GM21390 (cell line): ENCODE results near the gene LPIN1.

Experiments
- ATAC-seq: cut with Tn5 transposase; IDR thresholded peaks from one replicate; pipeline ENCODE4 v1.9.1; 2021; ENCODE audit not compliant: unreplicated experiment

The LPIN1 gene, protein sequence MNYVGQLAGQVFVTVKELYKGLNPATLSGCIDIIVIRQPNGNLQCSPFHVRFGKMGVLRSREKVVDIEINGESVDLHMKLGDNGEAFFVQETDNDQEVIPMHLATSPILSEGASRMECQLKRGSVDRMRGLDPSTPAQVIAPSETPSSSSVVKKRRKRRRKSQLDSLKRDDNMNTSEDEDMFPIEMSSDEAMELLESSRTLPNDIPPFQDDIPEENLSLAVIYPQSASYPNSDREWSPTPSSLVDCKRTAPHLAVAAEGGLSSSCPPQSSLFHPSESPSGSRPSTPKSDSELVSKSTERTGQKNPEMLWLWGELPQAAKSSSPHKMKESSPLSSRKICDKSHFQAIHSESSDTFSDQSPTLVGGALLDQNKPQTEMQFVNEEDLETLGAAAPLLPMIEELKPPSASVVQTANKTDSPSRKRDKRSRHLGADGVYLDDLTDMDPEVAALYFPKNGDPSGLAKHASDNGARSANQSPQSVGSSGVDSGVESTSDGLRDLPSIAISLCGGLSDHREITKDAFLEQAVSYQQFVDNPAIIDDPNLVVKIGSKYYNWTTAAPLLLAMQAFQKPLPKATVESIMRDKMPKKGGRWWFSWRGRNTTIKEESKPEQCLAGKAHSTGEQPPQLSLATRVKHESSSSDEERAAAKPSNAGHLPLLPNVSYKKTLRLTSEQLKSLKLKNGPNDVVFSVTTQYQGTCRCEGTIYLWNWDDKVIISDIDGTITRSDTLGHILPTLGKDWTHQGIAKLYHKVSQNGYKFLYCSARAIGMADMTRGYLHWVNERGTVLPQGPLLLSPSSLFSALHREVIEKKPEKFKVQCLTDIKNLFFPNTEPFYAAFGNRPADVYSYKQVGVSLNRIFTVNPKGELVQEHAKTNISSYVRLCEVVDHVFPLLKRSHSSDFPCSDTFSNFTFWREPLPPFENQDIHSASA

DNA sequence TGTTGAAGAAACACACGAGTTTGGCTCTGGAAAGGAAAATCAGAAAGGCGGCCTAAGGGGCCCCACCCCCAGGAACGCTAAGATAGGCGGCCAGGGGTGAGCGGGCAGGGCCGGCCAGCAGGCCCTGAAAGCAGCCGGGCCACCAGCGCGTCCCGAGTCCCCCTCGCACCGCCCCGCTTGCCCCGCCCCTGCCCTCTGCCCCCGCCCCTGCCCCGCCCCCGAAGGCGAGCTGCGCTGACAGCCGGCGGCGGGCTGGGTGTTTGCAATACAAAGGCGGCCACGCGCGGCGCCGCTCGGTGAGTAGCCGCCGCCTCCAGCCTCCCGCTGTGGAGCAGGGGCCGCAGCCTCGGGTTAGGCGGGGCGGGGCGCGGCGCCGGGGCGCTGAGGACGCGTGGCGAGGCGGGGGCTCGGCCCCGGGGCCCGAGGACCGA lies at the start of gene LPIN1:
Gene LPIN1 (plus strand): TSS at position 257 of the 431 bp plus-strand sequence. CDS start 18,910 bp downstream, outside the sequence.
- ATAC-seq, result peak; percentile 46

DNA sequence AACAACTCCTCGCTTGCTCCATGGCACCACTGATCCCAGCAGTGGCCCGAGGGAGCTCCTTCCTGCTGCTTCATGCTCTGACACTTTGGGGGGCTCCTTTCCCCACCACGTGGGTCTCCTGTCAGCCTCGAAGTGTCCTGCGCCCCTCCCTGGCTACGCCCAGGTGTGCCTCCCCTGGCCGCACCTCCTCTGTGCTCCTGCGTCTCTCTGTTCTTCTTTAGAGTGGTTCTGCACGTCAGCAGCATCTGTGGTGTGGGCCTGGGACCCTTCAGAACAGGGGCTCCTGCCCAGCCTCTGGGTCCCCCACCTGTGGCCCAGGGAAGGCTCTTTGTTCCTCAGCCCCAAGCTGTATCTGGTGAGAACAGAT lies 49.7 kb upstream of the LPIN1 start:
- ATAC-seq, result no peak

DNA sequence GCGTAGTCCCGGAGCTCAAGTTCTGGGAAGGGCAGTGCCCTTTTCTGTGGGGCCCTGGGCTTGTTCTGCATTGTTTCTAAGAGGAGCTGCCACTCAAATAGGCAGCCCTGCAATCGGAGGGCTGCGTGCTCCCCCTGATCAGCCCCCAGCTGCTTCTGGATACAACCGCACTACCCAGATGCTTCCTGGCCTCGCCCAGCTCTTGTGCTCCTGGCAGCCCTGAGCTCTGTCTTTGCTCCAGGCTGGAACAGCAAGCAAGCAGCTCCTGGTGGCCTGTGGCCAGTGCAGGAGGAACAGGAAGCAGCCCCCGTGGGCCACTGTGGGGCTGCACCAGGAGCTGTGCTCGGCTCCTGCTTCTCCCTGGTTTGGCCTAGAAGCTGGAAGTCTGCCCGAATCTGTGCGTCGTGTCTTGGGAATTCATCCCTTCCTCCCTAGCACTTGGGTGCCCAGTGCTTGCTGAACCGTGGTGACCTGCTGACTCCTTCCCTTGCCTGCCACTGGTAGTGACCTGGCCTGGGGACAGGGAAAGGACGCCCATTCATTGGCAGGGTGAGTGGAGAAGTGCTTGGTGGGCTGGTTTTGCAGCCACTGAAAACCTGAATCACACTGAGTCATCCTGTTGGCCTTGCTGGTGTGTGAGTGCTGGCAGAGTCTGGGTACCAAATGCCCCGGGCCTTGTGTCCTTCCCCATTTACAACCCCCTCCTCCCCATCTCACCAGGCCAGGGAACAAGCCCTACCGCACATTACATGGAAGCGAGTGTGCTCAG lies 49.1 kb upstream of the LPIN1 start:
- no peak for ATAC-seq

DNA sequence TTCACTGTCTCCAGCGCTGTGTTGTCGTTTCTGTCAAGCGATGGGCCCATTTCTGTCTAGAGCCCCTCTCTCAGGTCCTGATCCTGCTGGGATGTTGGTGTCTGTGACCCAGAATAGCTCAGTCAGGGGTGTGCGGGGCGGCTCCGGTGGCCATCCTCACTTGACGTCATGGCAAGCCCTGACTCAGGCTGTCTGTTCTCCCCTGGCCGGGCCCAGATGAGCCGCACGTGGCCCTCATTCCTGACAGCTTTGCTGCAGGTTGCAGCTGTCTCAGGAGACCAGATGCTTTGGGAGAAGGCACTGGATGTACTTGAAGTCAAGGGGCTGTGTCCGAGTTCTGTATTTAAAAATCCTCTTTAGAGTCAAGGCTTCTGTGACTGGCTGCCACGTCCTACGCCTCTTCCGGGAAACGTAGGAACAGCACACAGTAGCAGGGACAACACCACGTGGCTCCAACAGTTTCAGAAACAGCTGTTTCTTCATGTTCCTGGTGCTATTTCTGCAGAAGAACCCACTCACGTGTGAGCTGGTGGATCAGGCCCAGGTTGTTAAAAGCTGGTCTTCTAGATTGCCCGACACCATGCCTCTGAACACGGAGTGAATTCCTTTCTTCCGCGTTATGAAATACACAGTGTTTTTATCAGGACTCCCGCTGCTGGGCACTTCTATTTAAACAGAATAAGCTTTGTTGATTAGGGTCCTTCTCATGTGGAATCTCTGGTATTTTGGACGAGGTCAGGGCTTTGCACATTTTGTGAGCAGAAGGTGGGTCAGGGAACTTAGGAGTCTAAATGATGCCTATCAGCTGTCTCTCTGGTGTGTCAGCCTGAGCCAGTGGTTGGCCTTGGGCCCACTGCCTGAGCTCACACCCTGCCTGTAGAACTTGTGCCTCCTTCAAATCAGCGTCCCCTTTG lies 48.2 kb upstream of the LPIN1 start:
- ATAC-seq, result no peak

DNA sequence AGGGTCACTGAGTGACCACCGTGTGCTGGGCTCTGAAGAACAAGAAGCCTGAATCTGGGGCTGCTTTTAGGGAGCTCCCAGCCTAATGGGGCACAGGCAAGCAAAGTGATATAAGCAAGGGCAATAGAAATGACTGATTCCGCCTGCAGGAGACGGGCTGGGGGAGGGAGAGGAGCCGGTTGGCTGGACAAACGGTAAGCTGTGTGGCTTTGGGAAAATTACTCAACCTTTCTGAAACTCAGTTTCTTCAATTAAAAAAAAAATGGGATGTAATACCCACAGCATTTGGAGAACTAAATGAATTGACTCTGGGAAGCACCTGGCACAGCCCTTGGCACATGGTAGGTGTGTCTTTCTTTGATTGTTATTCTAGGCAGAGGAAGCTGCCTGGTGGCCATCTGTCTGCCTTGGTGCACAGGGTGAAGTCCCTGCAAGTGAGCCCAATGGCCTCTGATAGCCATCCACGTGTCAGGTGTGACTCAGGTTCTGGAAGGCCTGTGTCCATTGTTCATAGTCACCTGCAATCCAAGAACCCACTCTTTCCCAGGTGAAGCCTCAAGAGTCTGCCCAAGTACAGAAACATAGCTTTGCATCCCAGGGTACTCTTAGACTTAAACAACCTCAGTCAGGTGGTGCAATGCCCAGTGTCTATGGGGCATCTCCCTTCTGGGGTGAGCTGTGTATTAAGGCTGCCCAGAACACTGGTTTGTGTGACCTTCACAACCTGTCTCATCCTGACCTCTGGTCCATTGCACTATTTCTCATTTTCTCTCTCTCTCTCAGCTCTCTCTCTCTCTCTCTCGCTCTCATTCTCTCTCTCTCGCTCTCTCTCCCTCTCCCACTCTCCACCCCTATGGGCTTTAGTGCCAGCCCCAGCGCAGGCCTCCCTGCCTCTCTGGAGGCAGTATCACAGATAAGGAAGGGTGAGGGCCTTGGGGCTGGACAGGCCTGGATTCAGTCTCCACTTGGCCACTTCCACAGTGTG lies 46.5 kb upstream of the LPIN1 start:
- ATAC-seq, result no peak

DNA sequence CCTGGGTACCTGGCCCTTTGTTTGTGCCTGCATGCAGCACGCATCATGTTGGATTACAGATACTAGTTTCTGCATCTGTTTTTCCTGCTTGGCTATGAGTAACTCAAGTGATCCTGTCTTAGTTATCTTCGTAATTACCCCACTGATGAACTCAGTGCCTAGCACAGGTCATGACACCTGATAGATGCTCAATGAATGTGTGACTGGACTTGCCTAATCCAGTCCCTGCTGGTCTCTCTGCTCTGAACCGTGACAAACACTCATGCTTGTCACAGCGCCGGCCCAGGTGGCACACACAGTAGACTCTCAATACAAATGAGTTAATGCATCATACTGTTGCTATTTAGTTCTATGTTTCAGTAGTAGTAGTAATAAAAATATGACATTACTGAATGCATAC lies 45.2 kb upstream of the LPIN1 start:
- ATAC-seq, result no peak

DNA sequence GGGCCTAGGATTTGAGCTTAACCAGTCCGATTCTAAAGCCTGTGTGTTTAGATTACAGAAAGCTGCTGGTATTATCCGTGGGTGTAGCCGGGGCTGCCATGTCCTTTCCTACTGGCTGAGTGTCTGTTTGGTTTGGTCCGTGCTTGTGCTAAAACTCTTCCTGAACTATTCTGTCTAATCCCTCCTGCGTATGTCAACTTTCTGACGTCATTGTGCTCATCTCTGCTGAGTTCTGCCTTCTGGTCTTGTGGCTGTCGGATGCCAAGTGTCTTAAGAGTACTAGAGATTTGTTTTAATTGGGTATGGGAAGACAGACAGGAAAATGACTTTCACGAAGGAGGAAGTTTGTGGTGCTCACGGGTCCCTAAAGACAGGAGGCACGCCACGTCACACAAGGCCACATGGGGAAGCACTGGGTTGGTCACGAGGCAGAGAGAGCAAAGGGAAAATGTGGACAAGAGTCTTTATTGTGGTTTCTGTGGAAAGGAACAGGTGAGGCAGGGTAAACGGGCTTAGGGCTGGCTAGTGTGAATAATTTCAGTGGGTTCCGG lies 44.6 kb upstream of the LPIN1 start:
- ATAC-seq, result no peak

DNA sequence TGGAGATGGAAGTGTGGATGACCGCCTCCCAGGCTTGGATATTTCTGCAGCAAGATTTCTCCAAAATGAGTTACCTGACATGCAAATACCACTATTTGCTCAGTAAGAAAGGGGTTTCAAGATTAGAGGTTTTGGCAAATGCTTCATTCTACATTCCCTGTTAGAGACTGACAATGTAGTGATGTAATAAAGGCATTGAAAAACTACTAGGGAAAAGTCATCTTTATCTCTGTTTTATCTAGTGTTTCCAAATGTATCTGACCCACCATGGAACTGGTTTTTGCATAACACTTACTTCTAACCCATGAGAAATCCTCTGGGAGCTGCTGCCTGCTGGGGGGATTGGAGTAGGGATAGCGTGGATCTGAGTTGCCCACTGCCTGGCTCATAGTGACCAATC lies 43.5 kb upstream of the LPIN1 start:
- no peak for ATAC-seq

DNA sequence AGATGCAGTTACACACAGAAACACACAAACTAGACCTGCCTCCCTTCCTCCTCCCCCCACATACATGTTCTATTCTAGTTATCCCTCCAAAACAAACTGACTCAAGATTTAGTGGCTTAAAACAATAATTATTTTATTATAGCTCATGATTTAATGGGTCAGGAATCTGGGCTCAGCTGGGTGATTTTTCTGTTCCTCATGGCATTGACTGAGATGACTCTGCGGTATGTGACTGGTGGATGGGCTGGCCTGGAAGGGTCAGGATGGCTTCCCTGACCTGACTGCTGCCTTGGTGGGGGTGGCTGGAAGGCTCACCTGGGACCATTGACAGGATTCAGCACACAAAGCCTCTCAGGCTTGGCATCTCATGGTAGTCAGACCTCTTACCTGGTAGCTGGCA lies 42.7 kb upstream of the LPIN1 start:
- ATAC-seq, result no peak

DNA sequence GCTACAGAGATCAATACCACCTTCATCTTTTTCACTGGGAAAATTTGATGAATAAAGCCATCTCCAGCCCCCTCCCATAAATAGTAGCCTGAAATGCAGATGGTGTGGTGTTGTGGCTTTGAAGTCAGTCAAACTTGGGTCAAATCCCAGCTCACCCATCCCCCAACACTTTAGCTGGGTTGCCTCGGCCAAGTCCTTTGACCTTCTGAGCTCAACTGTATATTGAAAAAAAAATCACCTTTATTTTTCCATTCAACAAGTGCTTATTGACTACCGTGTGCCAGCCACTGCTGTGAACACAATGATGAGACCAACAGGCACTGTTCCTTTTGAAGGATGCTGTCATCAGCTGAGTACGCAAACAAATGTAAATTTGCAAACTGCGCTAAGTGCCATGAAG lies 41.4 kb upstream of the LPIN1 start:
- ATAC-seq, result no peak

DNA sequence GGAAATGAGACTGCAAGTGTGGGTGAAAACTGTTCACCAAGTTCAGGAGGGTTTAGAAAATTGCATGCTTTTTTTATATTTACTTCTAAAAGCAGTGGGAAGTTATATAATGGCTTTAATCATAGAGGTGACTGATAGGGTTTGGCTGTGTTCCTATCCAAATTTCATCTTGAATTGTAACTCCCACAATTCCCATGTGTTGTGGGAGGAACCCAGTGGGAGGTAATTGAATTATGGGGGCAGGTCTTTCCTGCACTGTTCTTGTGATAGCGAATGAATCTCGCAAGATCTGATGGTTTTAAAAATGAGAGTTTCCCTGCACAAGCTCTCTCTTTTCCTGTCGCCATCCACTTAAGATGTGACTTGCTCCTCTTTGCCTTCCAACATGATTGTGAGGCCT lies 40.7 kb upstream of the LPIN1 start:
- no peak for ATAC-seq

DNA sequence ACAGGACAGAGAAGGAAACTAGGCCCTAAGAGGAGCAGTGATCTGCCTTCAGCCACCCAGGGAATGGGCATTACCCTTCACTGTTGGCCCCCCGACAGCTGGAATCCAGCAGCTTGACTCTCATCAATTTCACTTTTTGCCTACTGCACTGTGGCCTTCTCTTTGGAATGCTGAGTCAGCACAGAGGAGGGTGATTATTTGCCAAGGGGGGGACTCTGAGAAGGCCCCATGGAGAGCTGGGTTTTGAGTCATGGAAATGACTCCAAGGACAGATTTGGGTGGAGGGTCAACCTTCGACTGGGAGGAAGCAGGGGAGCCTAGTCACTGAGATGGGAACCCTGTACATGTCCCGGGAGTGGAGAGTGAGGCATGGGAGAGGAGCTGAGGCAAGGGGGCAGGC lies 38.3 kb upstream of the LPIN1 start:
- no peak for ATAC-seq

DNA sequence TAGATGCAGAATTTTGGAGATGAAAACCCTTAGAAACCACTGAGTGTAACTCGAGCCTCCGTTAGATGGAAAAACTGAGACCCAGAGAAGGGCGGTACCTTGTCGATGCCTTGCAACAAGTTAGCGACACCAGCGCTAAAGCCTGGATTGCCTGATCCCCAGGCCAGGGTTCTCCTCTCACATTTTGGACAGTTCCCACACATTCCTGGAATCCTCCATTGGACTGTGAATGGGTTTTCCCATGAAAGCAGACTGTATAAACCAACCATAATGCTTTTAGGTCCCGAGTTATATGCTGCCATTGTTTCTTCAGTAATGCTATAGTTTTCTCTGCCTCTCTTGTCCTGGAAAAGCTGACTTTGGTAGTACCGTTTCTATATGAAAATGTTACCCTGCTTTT lies 37.1 kb upstream of the LPIN1 start:
- ATAC-seq, result no peak

DNA sequence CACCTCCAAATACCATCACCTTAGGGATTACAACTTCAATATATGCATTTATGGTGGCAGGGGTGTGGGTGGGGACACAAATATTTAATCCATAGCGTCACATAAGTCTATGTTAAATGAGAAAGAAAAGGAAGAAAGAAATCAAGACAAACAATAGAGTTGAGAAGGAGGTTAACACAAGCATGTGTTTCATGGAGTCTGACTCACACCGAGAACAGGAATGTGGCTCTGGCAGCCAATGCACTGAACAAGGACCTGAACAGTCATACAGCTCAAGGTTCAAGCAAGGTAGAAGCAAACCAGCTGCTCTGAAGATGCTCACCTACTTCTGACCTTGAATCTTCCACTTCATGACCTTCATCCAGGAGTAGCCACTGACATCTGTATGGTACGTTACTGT lies 36.2 kb upstream of the LPIN1 start:
- ATAC-seq, result no peak

DNA sequence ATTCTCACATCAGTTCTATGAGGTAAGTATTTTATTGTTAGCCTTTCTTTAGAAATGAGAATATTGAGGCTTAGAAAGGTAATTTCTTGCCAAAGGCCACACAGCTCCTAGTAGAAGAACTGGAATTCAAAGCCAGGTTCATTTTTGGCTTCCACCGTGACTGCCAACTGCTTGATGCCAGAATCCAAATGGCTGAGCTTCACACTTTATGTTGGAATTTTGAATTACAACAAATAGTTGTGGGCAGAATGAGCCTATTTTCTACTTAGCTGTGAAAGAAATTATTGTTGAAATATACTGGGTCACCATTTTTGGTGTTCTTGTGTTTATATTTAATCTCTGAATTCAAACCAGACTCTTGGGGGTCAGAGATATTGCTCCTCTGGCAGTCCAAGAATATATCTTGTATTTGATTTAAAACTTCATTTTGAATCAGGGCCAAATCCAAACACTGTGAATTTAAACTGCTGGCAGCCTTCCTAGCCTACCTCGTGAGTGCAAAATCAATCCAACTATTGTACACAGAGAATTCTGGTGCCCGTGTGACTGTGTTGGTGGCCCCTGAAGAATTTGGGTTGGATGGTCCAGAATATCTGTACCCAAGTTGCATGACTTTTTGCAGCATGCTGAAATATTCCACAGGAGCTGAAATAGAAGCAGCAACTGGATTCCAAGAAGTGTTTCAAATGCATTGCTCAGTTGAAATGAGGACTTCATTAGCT lies 35.6 kb upstream of the LPIN1 start:
- ATAC-seq, result no peak

DNA sequence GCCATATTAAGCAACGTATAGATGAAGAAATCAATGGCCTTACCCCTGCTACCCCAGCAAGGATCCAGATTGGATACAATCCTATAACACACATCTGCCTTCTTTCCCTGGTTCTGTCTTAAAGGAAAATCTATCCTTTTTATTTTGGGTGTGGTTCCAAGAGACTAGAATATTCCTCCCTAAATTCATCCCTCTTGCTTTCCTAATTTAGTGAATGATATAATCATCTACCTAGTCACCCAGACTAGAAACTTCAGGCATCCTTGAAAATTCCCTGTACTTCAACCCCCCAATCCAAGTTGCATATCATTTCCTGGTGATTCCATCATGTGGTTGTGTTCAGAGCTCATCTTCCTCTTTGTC lies 35.1 kb upstream of the LPIN1 start:
- ATAC-seq, result no peak

DNA sequence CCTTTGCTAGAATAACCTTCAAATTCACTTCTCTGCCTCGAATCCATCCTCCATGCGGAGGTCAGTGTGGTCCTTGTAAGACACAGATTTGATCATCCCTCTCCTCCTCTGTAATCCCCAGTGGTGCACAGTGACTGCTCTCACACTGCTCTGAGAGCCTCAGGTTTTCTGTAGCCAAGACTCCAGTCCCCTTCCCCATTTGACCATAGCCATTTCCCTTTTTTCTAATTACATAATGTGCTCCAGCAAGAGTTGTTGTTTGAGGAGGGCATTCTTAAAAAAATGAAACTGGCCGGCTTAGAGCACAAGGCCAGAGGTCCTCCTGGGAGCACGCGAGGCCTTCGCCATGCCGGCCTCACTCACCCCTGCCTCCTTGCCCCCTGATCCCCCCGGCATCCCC lies 34.7 kb upstream of the LPIN1 start:
- no peak for ATAC-seq

DNA sequence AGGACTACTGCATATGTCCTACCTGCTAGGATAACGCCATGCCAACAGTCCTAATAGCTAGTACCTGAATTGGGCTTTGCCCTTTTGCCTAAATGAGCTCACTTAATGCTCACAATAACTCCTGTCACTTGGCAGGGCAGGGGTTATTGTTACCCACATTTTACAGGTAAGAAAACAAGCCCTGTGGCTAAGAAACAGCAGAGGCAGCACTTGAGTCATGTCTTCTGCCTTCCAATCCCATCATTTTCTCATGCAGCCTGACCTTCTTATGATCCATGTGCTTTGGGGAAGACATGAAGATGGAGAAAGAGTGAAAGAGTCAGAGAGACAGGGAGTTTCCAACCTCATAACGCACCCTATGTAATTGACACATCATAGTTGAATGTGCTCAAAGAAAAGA lies 33.6 kb upstream of the LPIN1 start:
- ATAC-seq, result no peak
